GM21528 (cell line): ENCODE data around the gene NUBPL.
"Not testable (repeated sequence)": the region's sequence is repeated elsewhere in the genome, so short reads cannot be mapped to it uniquely, and the experiment has no call there.

Experiments
- ATAC-seq: cut with Tn5 transposase; IDR thresholded peaks from one replicate; pipeline ENCODE4 v1.9.1; 2021; ENCODE audit warnings: mild to moderate bottlenecking, moderate library complexity; ENCODE audit not compliant: unreplicated experiment, low FRiP score

Gene NUBPL

GRCh38 chr14:31660728-31661127 lies 99.5 kb downstream of the NUBPL start:
- no peak for ATAC-seq

DNA sequence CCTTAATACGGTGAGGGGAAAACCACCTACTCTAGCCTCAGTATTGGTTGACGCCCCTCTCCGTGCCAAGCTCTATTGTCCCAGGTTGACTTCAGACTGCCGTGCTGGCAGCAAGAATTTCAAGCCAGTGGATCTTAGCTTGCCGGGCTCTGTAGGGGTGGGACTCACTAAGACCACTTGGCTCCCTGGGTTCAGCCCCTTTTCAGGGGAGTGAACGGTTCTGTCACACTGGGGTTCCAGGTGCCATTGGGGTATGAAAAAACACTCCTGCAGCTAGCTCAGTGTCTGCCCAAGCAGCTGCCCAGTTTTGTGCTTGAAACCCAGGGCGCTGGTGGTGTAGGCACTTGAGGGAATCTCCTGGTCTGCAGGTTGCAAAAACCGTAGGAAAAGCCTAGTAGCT lies 107.1 kb downstream of the NUBPL start:
- no peak for ATAC-seq

- ATAC-seq, result no peak
Observed at GRCh38 chr14:31672709-31673108, 111.5 kb downstream of the NUBPL start.

- no peak for ATAC-seq
Observed at GRCh38 chr14:31677052-31677451, 115.8 kb downstream of the NUBPL start.

- ATAC-seq, result no peak
Observed at GRCh38 chr14:31677630-31678029, 116.4 kb downstream of the NUBPL start.

DNA sequence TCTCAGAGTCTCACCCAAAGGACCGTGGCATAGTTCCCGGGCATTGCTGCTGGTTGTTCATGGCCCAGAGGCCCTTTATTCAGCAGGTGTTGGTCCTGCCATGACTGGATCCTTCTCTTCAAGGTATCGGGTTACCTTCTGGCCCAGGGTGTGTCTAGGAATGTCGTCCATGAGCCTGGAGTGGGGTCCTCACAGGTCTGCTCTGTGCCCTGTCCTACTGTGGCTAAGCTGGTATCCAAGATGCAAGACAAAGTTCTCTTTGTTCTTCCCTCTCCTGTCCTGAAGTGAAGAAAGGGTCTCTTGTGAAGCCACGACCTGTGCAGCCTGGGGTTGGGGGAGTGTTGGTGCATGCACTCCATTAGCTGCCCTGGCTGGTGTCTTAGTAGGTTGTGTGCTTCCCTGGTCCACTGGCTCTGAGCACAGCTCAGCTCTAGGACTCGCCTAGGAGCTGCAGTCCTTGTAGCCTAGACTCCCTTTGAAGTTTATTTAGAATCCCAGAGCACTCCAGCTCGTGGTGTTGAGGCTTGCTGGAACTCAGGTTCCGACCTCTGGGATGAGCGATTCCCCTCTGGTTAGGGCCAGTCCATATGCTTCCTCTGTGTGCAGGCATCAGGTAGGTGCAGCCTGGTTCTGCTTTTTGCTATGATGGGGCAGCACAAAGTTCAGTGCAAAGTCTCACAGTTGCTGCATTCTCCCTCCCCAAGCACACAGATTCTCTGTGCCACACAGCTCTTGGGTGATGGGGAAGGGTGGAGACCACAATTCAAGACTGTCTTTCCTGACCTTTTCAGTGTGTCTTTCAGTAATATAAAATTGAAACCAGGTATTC lies 117.4 kb downstream of the NUBPL start:
- no peak for ATAC-seq

GRCh38 chr14:31682768-31683167 lies 121.6 kb downstream of the NUBPL start:
- ATAC-seq, result no peak

- ATAC-seq, result no peak
Observed at GRCh38 chr14:31687726-31688125, 126.5 kb downstream of the NUBPL start.

DNA sequence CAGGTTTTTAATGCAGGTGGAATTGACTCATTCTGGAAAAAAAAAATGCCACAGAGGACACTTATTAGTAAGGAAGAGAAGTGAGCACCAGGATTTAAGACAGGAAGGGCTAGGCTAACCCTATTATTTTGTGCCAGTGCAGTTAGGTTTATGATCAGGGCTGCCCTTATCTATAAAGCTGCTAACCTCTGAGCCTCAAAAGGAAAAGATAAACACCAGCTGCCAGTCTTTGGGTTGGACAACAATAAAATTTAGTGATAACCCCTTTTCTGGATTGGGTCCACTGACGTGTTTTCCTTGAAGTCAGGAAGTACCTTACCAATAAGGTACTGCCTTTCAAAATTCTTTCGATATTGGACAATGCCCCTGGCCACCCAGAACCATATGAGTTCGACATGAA lies 128.9 kb downstream of the NUBPL start:
- no peak for ATAC-seq

DNA sequence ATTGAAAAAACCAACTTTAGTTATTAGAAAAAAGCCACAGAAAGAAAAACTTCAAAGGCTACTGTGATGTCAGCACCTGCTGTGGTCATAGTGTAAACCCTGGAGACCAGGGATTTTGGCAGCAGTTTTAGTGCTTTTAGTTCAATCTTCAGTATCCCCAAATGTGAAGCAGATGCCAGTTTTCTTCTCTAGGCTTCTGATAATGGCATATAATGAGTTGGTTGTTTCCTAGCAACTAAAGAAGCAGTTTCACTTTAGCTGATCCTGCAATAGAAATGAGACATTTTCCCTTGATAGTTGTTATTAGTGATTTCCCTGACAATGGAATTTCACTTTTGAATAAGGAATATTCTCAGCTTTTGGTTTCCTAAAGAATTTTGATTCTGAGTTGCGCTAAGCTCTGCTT lies 131.2 kb downstream of the NUBPL start:
- ATAC-seq, result no peak

GRCh38 chr14:31696378-31696777 lies 135.2 kb downstream of the NUBPL start:
- ATAC-seq, result no peak

- ATAC-seq, result no peak
Observed at GRCh38 chr14:31699809-31700208, 138.6 kb downstream of the NUBPL start.

GRCh38 chr14:31700282-31701074 lies 139.3 kb downstream of the NUBPL start:
- ATAC-seq, result no peak

DNA sequence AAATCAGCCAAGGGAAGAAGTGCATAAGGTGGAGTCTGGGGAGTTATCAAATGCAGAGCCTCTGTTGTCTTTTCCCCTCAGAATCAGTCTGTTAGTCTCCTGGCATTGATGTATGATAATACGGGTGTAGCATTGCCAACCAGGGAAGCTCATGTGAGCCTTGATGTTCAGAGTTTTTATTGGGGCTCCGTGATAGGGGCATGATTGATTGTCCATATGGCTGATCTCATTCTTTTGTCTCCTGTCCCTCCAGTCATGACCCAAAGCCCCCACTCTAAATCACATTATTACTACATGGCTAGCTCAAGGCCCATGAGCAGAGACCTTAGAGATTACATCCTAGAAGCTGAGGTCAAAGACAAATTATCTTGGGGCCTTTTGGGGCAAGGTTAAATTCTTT lies 140.9 kb downstream of the NUBPL start:
- ATAC-seq, result no peak

- no peak for ATAC-seq
Observed at GRCh38 chr14:31703056-31703455, 141.9 kb downstream of the NUBPL start.

DNA sequence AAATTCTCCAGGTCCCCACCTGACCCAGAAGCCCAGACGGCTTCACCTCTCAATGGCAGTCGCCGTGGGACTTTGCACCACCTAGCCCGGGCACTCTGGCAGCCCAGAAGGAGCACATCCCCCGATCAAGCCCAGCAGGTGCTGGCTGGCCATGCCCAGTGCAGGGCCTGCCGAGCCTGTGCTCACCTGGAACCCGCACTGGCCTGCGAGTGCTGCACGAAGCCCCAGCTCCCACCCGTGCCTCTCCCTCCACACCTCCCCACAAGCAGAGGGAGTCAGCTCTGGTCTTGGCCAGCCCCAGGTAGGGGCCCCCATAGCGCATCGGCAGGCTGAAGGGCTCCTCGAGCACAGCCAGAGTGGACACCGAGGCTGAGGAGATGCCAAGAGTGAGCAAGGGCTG lies 144.5 kb downstream of the NUBPL start:
- no peak for ATAC-seq

- not testable (repeated sequence) for ATAC-seq
Observed at GRCh38 chr14:31708661-31709060, 147.5 kb downstream of the NUBPL start.

GRCh38 chr14:31712244-31713127 lies 151.3 kb downstream of the NUBPL start:
- no peak for ATAC-seq

- no peak for ATAC-seq
Observed at GRCh38 chr14:31716208-31716607, 155.0 kb downstream of the NUBPL start.

DNA sequence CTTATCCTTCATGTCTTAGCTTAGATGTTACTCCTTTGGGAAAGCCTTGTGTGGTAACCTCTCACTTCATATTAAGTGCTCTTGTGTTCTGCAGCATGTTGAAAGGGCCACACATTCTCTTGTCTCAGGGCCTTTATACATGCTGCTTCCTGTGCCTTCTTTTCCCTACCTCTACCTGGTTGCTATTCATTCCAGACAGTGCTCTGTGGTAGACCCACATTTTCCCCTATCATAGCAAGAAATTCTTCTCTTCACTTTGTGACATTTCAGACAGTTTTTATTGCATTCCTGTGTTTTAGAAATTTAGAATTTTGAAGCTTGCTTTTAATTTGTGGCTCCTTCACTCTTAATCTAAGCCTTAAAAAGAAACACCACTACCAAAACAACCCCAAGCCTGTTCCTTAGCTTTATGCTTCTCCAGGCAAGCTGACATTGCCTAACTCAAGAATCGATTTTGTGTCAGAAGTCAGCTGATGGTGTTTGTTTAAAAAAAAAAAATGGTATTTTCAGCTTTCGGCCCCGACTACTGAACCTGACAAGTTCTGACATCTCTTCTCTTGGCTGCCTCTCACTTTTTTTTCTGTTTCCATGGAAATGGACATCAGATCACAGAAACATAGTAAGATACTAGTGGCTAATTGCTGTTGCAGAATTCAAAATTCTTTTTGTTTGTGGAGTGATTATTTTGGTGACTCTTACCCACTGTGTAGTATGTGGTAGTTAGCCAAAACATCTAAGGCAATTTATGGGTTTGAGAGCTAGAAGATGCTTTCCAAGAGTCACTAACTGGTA lies 156.3 kb downstream of the NUBPL start:
- ATAC-seq, result no peak
